Adrenal gland (tissue), 5 donors: ENCODE results near the gene TSPAN18.

ENCODE experiments used
- POLR2A ChIP-seq, 2 donors: fragments of 450-650 bp; IDR thresholded peaks; one replicate each; pipeline ENCODE4 v1.6.1; 2017; ENCODE audit warnings: antibody characterized with exemption in 2 of 2, mild to moderate bottlenecking in 2 of 2, moderate library complexity in 1 of 2
- TF ChIP-seq, protein P1 (sequence below), 6 experiments: fragments of 450-650 bp in 4 of 6; fragments of 200-600 bp in 2 of 6; sonication (generic) in 1 of 6; IDR thresholded peaks; 1 replicate in 5 of 6; 2 replicates in 1 of 6; pipeline versions ENCODE4 v1.5.1 to v1.8.0; 2016 to 2021; ENCODE audit warnings: antibody characterized with exemption in 6 of 6, mild to moderate bottlenecking in 2 of 6, moderate library complexity in 1 of 6
- donor health status: DM: no; HTN: no; CAD: no.

GRCh38 chr11:44936951-44937543 is 210.3 kb downstream of the TSPAN18 start:
- TF ChIP-seq, protein P1, sequence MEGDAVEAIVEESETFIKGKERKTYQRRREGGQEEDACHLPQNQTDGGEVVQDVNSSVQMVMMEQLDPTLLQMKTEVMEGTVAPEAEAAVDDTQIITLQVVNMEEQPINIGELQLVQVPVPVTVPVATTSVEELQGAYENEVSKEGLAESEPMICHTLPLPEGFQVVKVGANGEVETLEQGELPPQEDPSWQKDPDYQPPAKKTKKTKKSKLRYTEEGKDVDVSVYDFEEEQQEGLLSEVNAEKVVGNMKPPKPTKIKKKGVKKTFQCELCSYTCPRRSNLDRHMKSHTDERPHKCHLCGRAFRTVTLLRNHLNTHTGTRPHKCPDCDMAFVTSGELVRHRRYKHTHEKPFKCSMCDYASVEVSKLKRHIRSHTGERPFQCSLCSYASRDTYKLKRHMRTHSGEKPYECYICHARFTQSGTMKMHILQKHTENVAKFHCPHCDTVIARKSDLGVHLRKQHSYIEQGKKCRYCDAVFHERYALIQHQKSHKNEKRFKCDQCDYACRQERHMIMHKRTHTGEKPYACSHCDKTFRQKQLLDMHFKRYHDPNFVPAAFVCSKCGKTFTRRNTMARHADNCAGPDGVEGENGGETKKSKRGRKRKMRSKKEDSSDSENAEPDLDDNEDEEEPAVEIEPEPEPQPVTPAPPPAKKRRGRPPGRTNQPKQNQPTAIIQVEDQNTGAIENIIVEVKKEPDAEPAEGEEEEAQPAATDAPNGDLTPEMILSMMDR (IDR thresholded peaks at IDR 0.05): no peak
- TF ChIP-seq POLR2A (IDR thresholded peaks at IDR 0.05): no peak
